Gastrocnemius medialis (tissue), 4 donors: ENCODE measurements around the gene GINS2. TPM values are rescaled to one million over a fixed set of nuclear protein-coding genes. Genes with fewer than 3 reads are reported as not detected.

Experiments used
- ATAC-seq, 2 donors: fragments of 150-250 bp; one replicate each; pipeline ENCODE4 v1.9.1; 2016
- DNase-seq, 2 donors: peaks; one replicate each; pipeline ENCODE4 v3.0.0-alpha.2; 2019
- H3K27ac ChIP-seq, 4 donors: fragments of 200-600 bp; sonication (generic); 1 replicate in 1 of 4; 2 replicates in 3 of 4; pipeline ENCODE4 v1.5.1; 2016 to 2018; ENCODE audit warnings: mild to moderate bottlenecking in 2 of 4, moderate library complexity in 1 of 4
- H3K27me3 ChIP-seq, 3 donors: fragments of 200-600 bp; sonication (generic) in 2 of 3; 1 replicate in 1 of 3; 2 replicates in 2 of 3; pipeline versions ENCODE4 v1.5.1 to v1.6.0; 2016 to 2019; ENCODE audit warnings: mild to moderate bottlenecking in 1 of 3, moderate library complexity in 1 of 3
- H3K36me3 ChIP-seq, 2 donors: fragments of 200-600 bp; sonication (generic) in 1 of 2; one replicate each; pipeline ENCODE4 v1.5.1; 2017 to 2018
- H3K4me1 ChIP-seq, 2 donors: fragments of 200-600 bp; sonication (generic) in 1 of 2; one replicate each; pipeline ENCODE4 v1.5.1; 2016 to 2017; ENCODE audit warnings: mild to moderate bottlenecking in 2 of 2
- H3K4me3 ChIP-seq, 4 donors: fragments of 200-600 bp; sonication (generic) in 3 of 4; 1 replicate in 1 of 4; 2 replicates in 3 of 4; pipeline ENCODE4 v1.5.1; 2016 to 2019; ENCODE audit warnings: mild to moderate bottlenecking in 2 of 4
- H3K9me3 ChIP-seq, 3 donors: fragments of 200-600 bp; sonication (generic) in 2 of 3; 1 replicate in 1 of 3; 2 replicates in 2 of 3; pipeline ENCODE4 v1.5.1; 2016 to 2019
- POLR2A ChIP-seq, 2 donors: fragments of 450-650 bp; IDR thresholded peaks; one replicate each; pipeline ENCODE4 v1.6.1; 2017; ENCODE audit warnings: antibody characterized with exemption in 2 of 2, mild to moderate bottlenecking in 2 of 2, moderate library complexity in 2 of 2
- in situ Hi-C, 4 donors: fragments of 200-750 bp; cut with MboI; loops; one replicate each; pipeline versions ENCODE4 v1.15.0 to v1.8.0; 2017; ENCODE audit warnings: low sequenced_read_pairs in 4 of 4
- intact Hi-C: fragments of 100-400 bp; cut with DNase I; formaldehyde crosslinking; loops from one replicate; pipeline ENCODE4 v1.15.1; 2023; ENCODE audit warnings: low total_unique reads
- total RNA-seq, 4 donors: library from RNA; depleted of rRNA; stranded (reverse); fragments of >200 nt; gene quantifications; one replicate each; pipeline versions ENCODE4 v1.1.0 to v1.2.3, GENCODE V29; 2016
- TF ChIP-seq, protein P1 (sequence below), 5 experiments: fragments of 450-650 bp in 3 of 5; fragments of 200-600 bp in 2 of 5; sonication (generic) in 2 of 5; IDR thresholded peaks in 4 of 5; conservative IDR thresholded peaks in 1 of 5; 1 replicate in 4 of 5; 2 replicates in 1 of 5; pipeline ENCODE4 v1.5.1; 2016 to 2019; ENCODE audit warnings: antibody characterized with exemption in 5 of 5, mild to moderate bottlenecking in 3 of 5, moderate library complexity in 3 of 5

GINS2 gene
- total RNA-seq, 4 donors from 2014 or later: 0.33 to 1.6 (median 1.6) TPM; not detected in 1

GRCh38 chr16:85668676-85669424 lies 19.9 kb downstream of the GINS2 start:
- Histone ChIP-seq H3K36me3 (peaks cover 0 to 91% of the 10 kb centered on the region in 2 donors), H3K27ac (no peak overlapping the region)
- in situ Hi-C loops: loop anchor here in 1 of 4 donors (10.0 kb wide), 1 partner anchor 46 kb away; no protein-coding TSS in a partner anchor

DNA sequence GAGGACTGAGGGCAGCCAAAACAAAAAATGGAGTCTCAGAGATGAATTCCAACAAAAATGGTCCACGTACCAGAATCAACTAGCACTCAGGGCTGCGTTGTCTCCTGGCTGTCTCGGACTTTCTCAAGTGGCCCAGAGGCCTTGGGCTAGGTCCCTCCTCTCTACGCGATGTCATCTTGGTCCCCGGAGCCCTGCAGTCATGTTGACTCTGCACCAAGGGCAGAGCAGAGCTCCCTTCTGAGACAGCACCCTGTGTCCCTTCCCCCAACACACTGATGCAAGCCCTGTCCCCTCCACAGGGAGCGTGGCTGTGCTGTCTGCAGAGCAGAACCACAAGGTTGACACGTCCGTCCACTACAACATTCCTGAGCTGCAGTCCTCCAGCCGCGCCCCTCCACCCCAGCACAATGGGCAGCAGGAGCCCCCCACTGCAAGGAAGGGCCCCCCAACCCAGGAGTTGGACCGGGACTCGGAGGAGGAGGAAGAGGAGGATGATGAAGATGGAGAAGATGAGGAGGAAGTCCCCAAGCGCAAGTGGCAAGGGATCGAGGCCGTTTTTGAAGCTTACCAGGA lies 20.8 kb downstream of the GINS2 start:
- peaks cover 0 to 93% of the 10 kb centered on the region in 2 donors for H3K36me3 ChIP-seq
- TF ChIP-seq, protein P1, sequence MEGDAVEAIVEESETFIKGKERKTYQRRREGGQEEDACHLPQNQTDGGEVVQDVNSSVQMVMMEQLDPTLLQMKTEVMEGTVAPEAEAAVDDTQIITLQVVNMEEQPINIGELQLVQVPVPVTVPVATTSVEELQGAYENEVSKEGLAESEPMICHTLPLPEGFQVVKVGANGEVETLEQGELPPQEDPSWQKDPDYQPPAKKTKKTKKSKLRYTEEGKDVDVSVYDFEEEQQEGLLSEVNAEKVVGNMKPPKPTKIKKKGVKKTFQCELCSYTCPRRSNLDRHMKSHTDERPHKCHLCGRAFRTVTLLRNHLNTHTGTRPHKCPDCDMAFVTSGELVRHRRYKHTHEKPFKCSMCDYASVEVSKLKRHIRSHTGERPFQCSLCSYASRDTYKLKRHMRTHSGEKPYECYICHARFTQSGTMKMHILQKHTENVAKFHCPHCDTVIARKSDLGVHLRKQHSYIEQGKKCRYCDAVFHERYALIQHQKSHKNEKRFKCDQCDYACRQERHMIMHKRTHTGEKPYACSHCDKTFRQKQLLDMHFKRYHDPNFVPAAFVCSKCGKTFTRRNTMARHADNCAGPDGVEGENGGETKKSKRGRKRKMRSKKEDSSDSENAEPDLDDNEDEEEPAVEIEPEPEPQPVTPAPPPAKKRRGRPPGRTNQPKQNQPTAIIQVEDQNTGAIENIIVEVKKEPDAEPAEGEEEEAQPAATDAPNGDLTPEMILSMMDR (IDR thresholded peaks at IDR 0.05 in 4 of 5, conservative IDR thresholded peaks at IDR 0.05 in 1 of 5): no peak
- no peak for TF ChIP-seq POLR2A (IDR thresholded peaks at IDR 0.05)
- H3K9me3 ChIP-seq: no peaks in the 10 kb centered on the region
- H3K27ac ChIP-seq: no peak overlapping the region
- H3K4me1 ChIP-seq: peaks cover 7 to 14% of the 10 kb centered on the region in 2 donors
- DNase-seq: no peak
- intact Hi-C loops: no loop called here
- H3K4me3 ChIP-seq: no peak overlapping the region
- in situ Hi-C loops: loop anchor here in 1 of 4 donors (10.0 kb wide), 1 partner anchor 47 kb away; no protein-coding TSS in a partner anchor
- ATAC-seq: no peak
- no peaks in the 10 kb centered on the region for H3K27me3 ChIP-seq

More at GRCh38 chr16:85668676-85669424, 19.9 kb downstream of the GINS2 start:
- DNase-seq (no peak), ATAC-seq (no peak)
- peaks cover 4 to 16% of the 10 kb centered on the region in 2 donors for H3K4me1 ChIP-seq
- no peak for TF ChIP-seq POLR2A (IDR thresholded peaks at IDR 0.05)
- TF ChIP-seq, protein P1 (IDR thresholded peaks at IDR 0.05 in 4 of 5, conservative IDR thresholded peaks at IDR 0.05 in 1 of 5): no peak
- no peaks in the 10 kb centered on the region for H3K27me3 ChIP-seq
- no peaks in the 10 kb centered on the region for H3K9me3 ChIP-seq
- intact Hi-C loops: no loop called here
- no peak overlapping the region for H3K4me3 ChIP-seq

- ATAC-seq: no peak
These were observed 21.5 kb downstream of the GINS2 start for GRCh38 chr16:85667261-85667660.

GRCh38 chr16:85665929-85666328 lies 22.8 kb downstream of the GINS2 start:
- in situ Hi-C loops: loop anchor here in 1 of 4 donors (10.0 kb wide), 1 partner anchor 49 kb away; no protein-coding TSS in a partner anchor
- DNase-seq (no peak), ATAC-seq (no peak)
- Histone ChIP-seq H3K9me3 (no peaks in the 10 kb centered on the region), H3K4me1 (peaks cover 7 to 14% of the 10 kb centered on the region in 2 donors), H3K27me3 (no peaks in the 10 kb centered on the region), H3K36me3 (peaks cover 0 to 90% of the 10 kb centered on the region in 2 donors), H3K4me3 (no peak overlapping the region), H3K27ac (no peak overlapping the region)
- TF ChIP-seq, protein P1 (IDR thresholded peaks at IDR 0.05 in 4 of 5, conservative IDR thresholded peaks at IDR 0.05 in 1 of 5): no peak
- TF ChIP-seq POLR2A (IDR thresholded peaks at IDR 0.05): no peak
- intact Hi-C loops: no loop called here

More at GRCh38 chr16:85667261-85667660, 21.5 kb downstream of the GINS2 start:
- no peak overlapping the region for H3K4me3 ChIP-seq
- peaks cover 0 to 89% of the 10 kb centered on the region in 2 donors for H3K36me3 ChIP-seq
- no peak overlapping the region for H3K27ac ChIP-seq
- intact Hi-C loops: no loop called here
- H3K4me1 ChIP-seq: peaks cover 7 to 14% of the 10 kb centered on the region in 2 donors
- no peaks in the 10 kb centered on the region for H3K9me3 ChIP-seq
- no peaks in the 10 kb centered on the region for H3K27me3 ChIP-seq
- no peak for TF ChIP-seq POLR2A (IDR thresholded peaks at IDR 0.05)
- TF ChIP-seq, protein P1 (IDR thresholded peaks at IDR 0.05 in 4 of 5, conservative IDR thresholded peaks at IDR 0.05 in 1 of 5): no peak
- DNase-seq: no peak
- in situ Hi-C loops: loop anchor here in 1 of 4 donors (10.0 kb wide), 1 partner anchor 48 kb away; no protein-coding TSS in a partner anchor
